Measurements from ENCODE around the gene RNF167.
"Not testable (repeated sequence)": the region's sequence is repeated elsewhere in the genome, so short reads cannot be mapped to it uniquely, and the experiment has no call there.

Gene RNF167

GRCh38 chr17:4903051-4903818 is 36.8 kb upstream of the RNF167 start, which contains the start of gene CHRNE:
Gene CHRNE (minus strand): TSS chr17:4903098. CDS start chr17:4903063, 35 bp downstream.
- DNase-seq: peak; percentile 10 to 45

- DNase-seq: not testable (repeated sequence)
These were observed 33.4 kb upstream of the RNF167 start for GRCh38 chr17:4906642-4907041.

- no peak for DNase-seq
These were observed 31.8 kb upstream of the RNF167 start for GRCh38 chr17:4908301-4908700.

- no peak for DNase-seq
These were observed 31.2 kb upstream of the RNF167 start for GRCh38 chr17:4908711-4909496.

- no peak for DNase-seq
These were observed 26.1 kb upstream of the RNF167 start for GRCh38 chr17:4913994-4914393.

GRCh38 chr17:4914551-4914950 is 25.5 kb upstream of the RNF167 start:
- DNase-seq: not testable (repeated sequence)

GRCh38 chr17:4919511-4920047 is 20.5 kb upstream of the RNF167 start:
- no peak for DNase-seq

GRCh38 chr17:4920351-4921048 is 19.6 kb upstream of the RNF167 start:
- DNase-seq: no peak

- no peak for DNase-seq
These were observed 18.7 kb upstream of the RNF167 start for GRCh38 chr17:4921320-4921719.

GRCh38 chr17:4926577-4927335 is 13.3 kb upstream of the RNF167 start:
- not testable (repeated sequence) for DNase-seq

- no peak for DNase-seq
These were observed 11.2 kb upstream of the RNF167 start for GRCh38 chr17:4928881-4929280.

- no peak for DNase-seq
These were observed 8.1 kb upstream of the RNF167 start, which contains the start of gene GP1BA for GRCh38 chr17:4931963-4932362. Gene GP1BA (plus strand): TSS chr17:4932277. CDS start chr17:4932605, 328 bp downstream.

GRCh38 chr17:4932756-4933155 is 7.3 kb upstream of the RNF167 start:
- no peak for DNase-seq

GRCh38 chr17:4933646-4934045 is 6.4 kb upstream of the RNF167 start:
- no peak for DNase-seq

- DNase-seq: no peak
These were observed 5.7 kb upstream of the RNF167 start for GRCh38 chr17:4934173-4934979.

GRCh38 chr17:4935650-4936049 is 4.4 kb upstream of the RNF167 start:
- no peak for DNase-seq

- DNase-seq: no peak
These were observed 3.6 kb upstream of the RNF167 start for GRCh38 chr17:4936436-4936835.

GRCh38 chr17:4937553-4937952 is 2.5 kb upstream of the RNF167 start:
- DNase-seq: no peak

- DNase-seq: no peak
These were observed 2.0 kb upstream of the RNF167 start for GRCh38 chr17:4938069-4938491.

GRCh38 chr17:4938688-4939545 is 1.2 kb upstream of the RNF167 start:
- no peak for DNase-seq

GRCh38 chr17:4939546-4939795 is 597 bp upstream of the RNF167 start:
- no peak for DNase-seq

Data from NCI-H187 (cell line).